SK-N-MC (cell line): ENCODE results near the gene CENPC.

Source experiments
- FOXP2 ChIP-seq: optimal IDR thresholded peaks from 2 replicates; pipeline ENCODE3; 2011; ENCODE audit warnings: mild to moderate bottlenecking, moderate library complexity; ENCODE audit not compliant: insufficient read depth; ENCODE audit errors: extremely low read length, control extremely low read depth
- POLR2AphosphoS5 ChIP-seq: IDR thresholded peaks from 2 replicates; pipeline ENCODE4 v1.6.1; 2012; ENCODE audit warnings: mild to moderate bottlenecking, low read depth, low read length, borderline replicate concordance

DNA sequence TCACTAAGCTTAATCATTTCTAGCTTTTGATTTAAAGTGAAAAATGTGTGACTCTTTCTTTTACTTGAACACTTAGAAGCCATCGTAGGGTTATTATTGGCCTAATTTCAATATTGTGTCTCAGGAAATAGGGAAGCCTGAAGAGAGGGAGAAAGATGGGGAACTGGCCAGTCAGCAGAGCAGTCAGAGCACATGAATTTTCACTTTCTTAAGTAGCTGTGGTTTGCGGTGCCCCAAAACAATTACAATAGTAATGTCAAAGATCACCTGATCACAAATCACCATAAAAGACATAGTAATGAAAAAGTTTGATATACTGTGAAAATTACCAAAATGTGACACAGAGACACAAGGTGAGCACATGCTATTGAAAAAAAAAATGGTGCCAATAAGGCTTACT lies 45.5 kb downstream of the CENPC start:
- TF ChIP-seq POLR2AphosphoS5 (no peak), FOXP2 (no peak)
